22Rv1 (cell line): ENCODE measurements around the gene HERC6.

ENCODE experiments used
- CTCF ChIP-seq: fragments of 450-650 bp; IDR thresholded peaks from 2 replicates; pipeline ENCODE4 v1.5.1; 2017; ENCODE audit warnings: mild to moderate bottlenecking
- ZFX ChIP-seq: fragments of 450-650 bp; IDR thresholded peaks from 2 replicates; pipeline ENCODE4 v1.6.1; 2017; ENCODE audit warnings: antibody characterized with exemption, borderline replicate concordance

- no peak for TF ChIP-seq CTCF
- no peak for TF ChIP-seq ZFX
These were observed 21.4 kb upstream of the HERC6 start for GRCh38 chr4:88357262-88357661.
